Fibroblast of the aortic adventitia (primary cell): ENCODE measurements around the gene UGT1A6. TPM values are rescaled to one million over a fixed set of nuclear protein-coding genes. Genes with fewer than 3 reads are reported as not detected.

Source experiments
- DNase-seq: peaks from one replicate; pipeline ENCODE4 v3.0.0-alpha.2; 2010; ENCODE audit warnings: low read depth
- H3K4me3 ChIP-seq: 2 replicates; pipeline ENCODE4 v1.5.1; 2011; ENCODE audit warnings: low read depth, mild to moderate bottlenecking, control low read depth, low read length, moderate library complexity
- CTCF ChIP-seq: IDR thresholded peaks from 2 replicates; pipeline ENCODE4 v1.5.1; 2011; ENCODE audit warnings: mild to moderate bottlenecking, low read length, control low read depth, inconsistent platforms; ENCODE audit not compliant: insufficient read depth
- total RNA-seq: library from RNA; depleted of rRNA; stranded (reverse); fragments of >200 nt; gene quantifications from 2 replicates; pipeline ENCODE4 v1.2.3, GENCODE V29; 2012; ENCODE audit warnings: low replicate concordance

UGT1A6 gene
- total RNA-seq, 1 donor = 0.09 TPM

- TF ChIP-seq CTCF = no peak
- DNase-seq = no peak
- H3K4me3 ChIP-seq = no peak overlapping the region
Observed at GRCh38 chr2:233775414-233775813, 82.7 kb downstream of the UGT1A6 start.

GRCh38 chr2:233778030-233778429, 85.3 kb downstream of the UGT1A6 start, which contains the start of gene MROH2A:
Gene MROH2A, plus strand, starts transcription at chr2:233778330. Its CDS starts 1,029 bp downstream, at chr2:233779359.
- TF ChIP-seq CTCF = no peak
- no peak for DNase-seq
- no peak within 1 kb of the TSS for H3K4me3 ChIP-seq

- no peak overlapping the region for H3K4me3 ChIP-seq
- DNase-seq = no peak
- no peak for TF ChIP-seq CTCF
Observed at GRCh38 chr2:233779722-233780121, 87.0 kb downstream of the UGT1A6 start.

GRCh38 chr2:233780771-233781170, 88.1 kb downstream of the UGT1A6 start:
- DNase-seq = no peak

GRCh38 chr2:233789554-233789953, 96.9 kb downstream of the UGT1A6 start:
- no peak for TF ChIP-seq CTCF
- H3K4me3 ChIP-seq = no peak overlapping the region
- DNase-seq = no peak

More at GRCh38 chr2:233780771-233781170, 88.1 kb downstream of the UGT1A6 start:
- H3K4me3 ChIP-seq = no peak overlapping the region
- TF ChIP-seq CTCF = no peak

GRCh38 chr2:233791151-233791882, 98.6 kb downstream of the UGT1A6 start:
- DNase-seq = no peak
- H3K4me3 ChIP-seq = no peak overlapping the region
- TF ChIP-seq CTCF = no peak
